ENCODE data around the gene KIAA1614.
"Not testable (repeated sequence)": the region's sequence is repeated elsewhere in the genome, so short reads cannot be mapped to it uniquely, and the experiment has no call there.

Gene KIAA1614

DNA sequence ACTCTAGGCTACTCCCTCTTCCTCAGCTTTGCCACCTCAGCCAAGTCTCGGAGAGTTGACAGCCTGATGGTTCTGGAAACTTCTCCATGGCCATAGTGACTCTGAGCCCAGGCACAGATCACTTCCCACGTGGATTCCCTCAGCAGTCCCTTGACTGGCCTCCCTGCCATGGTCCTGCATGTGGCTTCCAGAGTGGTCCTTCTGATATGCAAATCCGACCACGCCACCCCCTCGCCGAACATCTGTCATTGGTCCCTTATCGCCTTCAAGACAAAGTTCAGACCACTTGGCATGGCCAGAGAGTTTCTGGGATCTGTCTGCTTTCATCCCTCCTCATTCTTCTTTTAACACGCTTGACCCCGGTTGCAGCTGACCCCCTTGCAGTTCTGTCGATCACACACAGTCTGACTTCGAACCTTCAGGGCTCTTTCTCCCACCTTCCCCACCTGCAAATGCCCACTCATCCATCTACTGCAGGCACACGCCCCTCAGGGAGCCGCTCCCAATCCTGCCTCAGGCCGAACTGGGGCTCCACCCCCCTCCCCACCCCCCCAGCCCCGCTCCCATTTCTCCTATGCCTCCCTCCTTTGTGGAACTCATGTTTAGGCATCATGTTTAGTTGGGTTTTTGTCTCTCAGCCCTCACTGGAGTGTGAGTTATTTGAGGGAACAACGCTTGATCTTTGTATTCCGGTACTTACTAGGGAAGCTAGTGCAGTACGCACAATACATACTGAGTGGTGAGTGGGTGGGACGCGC, 29.0 kb downstream of the KIAA1614 start:
- DNase-seq (ENCODE audit: low spot score): no peak

DNA sequence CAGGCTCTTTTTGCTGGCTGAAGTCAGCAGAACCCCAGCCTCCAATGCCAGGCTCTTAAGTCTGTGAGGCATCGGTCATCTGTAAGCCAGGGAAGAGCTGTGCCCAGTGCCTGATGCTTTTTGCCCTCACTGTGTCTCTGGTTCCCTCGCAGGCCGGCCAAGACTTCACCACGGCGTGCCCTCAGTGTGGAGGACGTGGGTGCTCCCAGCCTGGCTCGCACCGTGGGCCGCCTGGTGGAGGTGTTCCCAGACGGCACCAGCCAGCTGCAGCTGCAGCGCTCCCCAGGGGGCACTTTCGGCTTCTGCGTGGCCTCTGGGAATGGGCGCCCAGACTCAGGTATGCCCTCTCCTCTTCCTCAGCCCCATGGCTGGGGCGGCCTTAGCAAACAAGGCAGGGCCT, 32.5 kb downstream of the KIAA1614 start:
- DNase-seq (ENCODE audit: low spot score): no peak

DNA sequence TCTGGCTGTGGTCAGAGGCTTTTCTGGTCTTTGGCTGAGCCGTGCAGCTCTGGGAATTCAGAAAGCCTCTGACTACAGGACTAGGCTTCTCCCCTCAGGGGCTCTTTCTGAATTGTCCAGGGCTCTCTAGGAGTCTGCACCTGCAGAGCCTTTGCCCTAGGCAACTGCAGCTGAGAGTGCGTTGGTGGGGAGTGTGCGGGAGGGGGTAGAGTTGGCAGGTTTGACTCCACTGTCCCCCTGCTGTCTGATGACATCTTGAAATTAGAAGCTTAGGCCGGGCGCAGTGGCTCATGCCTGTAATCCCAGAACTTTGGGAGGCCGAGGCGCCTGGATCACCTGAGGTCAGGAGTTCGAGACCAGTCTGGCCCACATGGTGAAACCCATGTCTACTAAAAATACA, 32.9 kb downstream of the KIAA1614 start:
- no peak for DNase-seq (ENCODE audit: low spot score)

DNA sequence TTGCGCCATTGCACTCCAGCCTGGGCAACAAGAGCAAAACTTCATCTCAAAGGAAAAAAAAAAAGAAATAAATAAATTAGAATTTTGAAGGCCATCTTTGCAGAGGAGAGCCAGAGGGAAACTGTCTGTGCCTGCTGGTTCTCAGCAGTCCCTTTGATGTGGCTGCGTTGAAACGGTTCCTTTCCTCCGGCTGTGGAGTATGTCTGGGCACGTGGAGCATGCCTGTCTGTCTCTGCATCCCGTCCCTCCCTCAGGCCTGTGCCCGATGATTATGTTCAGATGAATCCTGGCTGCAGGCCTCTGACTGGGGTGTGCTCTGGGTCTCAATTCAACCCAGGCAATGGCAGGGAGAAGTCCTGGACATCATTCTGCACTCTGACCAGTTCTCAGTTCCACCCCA, 33.4 kb downstream of the KIAA1614 start:
- DNase-seq (ENCODE audit: low spot score): no peak

DNA sequence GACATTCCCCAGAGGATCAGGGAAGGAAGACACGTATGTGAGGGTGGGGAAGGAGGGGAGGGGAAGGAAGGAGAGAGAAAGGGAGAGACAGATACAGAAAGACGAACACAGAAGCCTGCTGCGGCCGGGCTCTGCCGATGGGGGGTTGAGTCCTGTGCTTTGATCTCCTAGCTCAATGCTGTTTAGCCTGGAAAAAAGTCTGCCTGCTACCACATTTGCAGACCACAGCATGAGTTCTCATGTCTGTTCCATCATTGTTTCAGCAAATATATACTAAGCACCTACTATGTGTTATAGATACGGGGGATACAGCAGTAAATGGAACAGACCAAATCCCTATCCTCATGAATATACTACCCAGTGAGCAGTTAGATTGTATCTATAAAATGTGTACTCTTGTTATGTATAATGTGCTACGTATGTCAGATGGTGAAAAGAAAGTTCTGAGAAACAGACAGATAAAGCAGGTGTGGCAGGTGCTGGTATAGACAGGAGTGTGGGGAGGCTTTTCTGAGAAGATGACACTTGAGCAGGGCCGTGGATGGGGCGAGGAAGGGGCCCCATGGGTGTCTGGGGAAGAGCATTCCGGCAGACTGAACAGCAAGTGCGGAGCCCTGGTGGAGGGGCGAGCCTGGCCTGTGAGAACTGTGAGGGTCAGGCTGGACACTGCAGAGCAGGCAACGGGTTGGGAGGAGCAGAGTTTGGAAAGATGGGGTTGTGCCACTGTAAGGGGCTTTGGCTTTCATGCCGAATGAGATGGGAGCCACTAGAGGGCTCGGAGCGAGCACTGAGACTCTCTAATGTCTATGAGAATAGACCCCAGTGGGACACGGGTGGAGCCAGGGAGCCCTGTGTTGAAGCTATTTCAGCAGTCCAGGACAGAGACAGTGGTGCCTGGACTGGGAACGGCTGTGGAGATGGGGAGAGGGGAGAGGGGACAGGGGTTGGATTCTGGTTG, 34.1 kb downstream of the KIAA1614 start:
- DNase-seq (ENCODE audit: low spot score): no peak

DNA sequence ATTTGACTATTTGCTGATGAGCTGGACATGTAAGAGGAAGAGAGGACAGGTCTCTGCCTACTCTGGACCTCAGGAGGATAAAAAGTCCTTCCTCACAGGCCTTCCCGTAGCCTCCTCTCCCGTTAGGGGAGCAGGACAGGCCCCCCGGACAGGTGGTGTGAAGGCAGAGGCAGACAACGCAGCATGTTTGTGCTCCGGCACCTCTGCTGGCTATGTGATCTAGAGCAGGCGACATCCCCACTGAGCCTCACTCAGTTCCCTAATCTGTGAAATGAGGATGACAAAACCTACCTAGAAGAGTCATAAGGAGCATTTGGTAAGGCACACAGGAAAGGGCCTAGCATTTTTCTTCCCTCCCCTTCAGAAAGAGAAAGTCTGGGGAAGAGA, 34.8 kb downstream of the KIAA1614 start:
- DNase-seq (ENCODE audit: low spot score): no peak

DNA sequence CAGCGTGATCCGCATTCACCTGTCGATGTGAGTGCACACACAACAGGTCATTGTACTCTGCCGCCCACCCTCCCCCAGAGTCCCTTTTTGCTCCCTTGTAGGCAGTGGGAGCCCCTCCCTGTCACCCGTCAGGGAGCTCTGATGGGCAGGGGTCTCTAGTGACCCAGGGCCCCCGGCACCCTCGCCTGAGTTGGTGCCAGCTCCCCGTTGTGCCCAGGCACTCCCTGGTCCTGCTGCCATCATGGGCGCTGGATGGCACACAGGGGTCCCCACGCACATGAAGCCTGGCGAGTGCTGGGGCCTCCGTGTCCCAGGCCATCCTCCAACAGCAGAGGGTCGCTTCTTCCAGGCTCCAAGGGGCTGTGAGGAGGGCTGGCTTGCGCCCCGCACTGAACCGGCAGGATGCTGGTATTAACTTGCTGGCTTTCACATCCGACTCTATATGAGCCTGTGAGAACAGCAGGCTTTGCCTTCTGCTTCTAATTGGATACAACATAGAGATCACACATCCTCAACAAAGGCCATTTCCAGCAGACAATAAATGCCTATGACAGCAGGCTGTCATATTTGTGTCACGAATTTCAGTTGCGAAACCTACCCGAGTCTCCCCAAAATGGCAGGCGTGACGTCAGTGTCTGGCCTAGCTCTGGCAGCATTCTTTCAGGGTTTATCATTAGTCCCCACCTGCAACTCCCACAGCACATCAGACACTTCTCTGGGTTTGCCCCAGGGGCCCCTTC, 35.4 kb downstream of the KIAA1614 start:
- no peak for DNase-seq (ENCODE audit: low spot score)

DNA sequence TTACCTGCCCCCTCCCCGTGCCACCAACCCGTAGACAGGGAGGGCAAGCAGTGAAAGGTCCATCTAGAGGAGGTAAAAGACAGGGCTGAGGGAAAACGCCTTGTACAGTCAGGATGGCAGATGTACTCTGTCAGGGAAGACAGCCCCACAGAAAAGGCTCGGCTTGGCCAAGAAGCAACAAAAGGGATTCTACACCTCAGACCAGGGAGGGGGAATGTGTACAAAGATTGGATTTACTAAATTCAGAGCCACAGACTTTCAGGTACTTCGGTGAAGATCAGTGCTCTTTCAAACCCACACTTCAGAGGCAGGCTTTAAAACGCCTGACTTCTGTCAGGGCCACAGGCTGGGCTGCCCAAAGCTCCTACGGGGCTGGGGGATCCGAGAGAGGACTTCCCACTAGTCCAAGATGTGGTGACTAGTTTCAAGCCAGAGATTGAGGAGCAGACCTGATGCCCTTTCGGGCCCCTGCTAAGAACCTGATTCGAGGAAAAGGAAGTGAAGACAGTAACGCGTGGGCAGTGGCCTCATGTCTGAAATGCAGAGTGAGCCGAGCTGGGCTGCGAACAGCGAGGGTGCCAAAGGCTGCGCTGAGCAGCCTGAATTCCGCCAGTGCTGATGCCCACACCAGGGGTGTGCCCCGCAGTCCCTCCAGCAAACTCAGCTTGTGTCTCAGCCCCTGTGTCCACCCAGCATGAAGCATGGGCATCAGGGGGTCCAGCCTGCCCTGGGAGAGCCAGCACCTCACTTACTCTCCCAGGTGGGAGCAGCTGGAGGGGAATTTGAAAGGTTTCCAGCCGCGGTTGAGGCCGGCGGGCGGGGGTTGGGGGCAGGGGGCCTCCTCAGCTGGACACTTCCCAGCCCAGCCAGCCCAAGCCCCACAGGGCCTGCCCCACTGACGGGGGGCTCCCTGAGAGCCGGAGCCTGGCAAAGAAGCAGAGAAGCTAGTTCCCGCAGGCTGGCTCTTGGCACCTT, 36.2 kb downstream of the KIAA1614 start:
- no peak for DNase-seq (ENCODE audit: low spot score)

DNA sequence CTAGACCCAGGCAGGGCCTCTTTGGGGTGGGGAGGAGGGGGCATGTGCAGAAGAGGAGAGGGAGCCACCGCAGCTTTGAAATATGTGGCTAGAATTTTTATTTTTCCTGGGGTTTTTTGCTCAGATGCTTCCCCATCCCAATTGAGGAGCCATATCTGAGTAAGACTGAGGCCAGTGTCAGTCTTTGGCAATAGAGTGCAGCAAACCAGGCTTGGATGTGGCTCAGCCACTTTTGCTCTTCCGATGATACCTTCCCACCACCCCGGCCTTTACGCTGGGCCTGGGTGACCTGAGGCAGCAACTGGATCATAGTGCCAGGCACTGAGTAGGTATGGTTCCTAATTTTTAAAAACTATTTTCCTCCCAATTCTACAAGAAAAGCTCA, 36.9 kb downstream of the KIAA1614 start:
- no peak for DNase-seq (ENCODE audit: low spot score)

DNA sequence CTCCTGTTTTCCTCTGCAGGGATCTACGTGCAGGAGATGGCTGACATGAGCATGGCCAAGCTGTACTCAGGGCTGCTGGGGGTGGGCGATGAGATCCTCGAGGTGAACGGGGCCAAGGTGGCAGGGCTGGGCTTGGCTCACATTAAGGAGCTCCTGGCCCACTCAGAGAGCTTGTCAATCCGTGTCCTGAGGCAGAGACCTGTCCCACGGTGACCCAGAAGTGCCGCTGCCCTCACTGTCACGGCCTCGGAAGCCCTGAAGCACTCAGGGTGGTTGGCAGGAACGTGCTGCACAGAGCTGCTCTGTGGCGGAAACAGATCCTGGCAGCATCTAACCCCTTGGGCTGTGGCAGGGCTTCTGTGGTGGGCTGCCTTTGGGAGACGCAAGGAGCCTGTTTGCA, 37.6 kb downstream of the KIAA1614 start:
- no peak for DNase-seq (ENCODE audit: low spot score)

DNA sequence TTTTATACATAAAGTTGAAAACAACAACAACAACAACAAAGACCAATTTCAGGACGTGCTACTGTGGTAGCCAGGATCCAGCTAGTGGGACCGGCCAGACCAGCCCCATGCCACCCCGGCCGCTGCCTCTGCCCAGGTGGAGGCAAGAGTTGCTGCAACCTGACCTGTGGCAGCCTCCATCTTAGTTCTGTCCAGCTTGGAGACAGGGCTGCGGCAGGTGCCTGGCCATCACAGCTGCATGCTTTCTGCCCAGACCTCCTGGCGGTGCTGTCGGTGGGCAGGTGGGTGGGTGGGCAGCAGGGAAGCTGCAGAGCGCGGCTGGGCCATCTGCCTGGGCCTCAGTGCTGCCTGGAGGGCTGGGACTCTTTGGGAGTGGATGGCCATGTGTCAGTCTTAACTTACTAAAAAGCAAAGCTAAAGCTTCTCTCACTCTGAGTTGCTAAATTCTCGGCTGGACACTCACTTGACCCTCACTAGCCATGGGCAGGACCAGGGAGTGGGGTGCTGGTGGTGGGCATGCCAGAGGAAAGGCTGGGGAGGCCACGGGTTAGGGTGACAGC, 38.6 kb downstream of the KIAA1614 start:
- DNase-seq (ENCODE audit: low spot score): no peak

DNA sequence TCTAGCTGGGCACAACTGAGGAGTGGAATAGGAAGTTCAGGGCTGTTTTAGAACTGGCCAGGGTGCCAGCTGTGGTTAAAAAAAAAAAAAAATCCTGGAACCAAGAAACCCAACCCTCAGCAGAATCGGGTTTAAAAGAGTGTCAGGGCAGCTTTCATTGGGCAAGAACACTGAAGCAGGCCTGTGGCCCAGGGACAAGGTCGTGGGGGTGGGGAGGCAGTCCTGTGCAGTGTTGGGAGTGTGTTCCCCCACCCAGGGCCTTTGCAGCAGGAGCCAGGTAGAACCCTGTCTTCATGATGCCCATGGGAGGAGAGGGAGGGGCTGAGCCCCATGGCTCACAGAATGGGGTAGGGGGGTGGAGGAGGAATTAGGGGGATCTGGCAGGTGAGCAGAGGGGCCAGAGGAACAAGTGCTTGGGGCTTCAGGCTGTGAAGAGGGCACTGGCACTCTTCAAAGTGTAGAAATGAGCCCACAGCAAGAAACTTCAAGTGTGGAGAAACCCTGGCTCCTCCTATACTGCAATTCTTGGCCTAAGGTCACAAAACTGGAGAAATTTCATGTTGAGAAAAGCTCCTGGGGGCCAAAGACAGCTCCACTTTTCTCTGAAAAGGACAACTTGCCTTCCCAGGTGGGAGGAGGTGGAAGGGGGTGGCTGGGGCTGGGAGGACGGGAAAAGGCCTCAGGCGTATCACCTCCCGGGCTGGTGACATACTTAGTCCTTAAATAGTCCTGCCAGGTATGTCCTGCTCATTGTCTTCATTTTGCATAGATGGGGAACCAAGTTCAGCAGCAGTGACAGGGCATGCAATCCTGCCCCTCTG, 39.3 kb downstream of the KIAA1614 start:
- no peak for DNase-seq (ENCODE audit: low spot score)

DNA sequence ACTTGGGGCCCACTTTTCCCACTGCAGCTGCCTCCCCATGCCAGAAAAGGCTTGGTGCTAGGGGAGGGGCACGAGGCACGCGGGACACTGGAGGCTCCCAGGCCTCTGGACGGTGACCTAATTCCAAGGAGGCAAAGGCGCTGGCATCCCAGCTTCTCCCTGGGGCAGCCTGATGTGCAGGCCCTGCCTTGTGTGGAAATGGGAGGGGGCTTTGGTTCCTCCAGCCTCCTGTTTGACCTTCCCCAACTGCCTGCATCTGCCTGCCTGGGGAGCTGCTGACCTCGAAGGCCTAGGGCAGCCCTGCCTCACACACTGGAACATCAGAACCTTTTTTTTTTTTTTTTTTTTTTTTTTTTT, 39.9 kb downstream of the KIAA1614 start:
- DNase-seq (ENCODE audit: low spot score): no peak

DNA sequence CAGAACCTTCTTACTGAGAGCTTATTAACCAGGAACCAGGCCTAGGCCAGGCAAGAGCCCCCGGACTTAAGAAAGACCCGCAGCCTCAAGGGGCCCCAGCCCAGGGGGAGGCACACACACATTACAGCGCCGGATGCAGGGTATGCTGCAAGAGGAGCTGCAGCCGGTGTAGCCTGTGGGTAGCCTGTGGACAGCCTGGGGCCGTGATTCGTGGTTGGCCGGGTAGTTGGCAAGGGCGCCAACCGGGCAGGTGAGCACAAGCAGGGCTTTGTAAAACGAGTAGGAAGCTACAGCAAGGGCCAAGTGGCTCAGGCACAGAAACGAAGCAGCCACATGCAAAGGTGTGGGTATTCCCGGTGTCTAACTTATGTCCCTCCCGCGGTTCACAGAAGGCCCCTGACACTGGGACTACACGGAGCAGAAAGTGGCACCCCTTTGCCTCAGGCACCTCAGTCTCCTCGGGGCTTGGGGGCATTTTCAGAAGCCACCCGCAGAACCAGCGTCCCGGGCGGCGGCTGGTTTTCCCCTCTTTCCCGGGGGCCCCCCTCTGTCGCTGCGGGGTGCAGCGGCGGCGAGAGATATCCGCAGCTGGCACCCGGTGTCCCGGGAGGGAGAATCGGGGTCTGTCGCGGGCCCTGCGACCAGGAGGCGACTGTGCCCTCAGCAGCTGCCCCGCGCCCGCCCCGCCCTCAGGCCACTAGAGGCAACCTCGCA, 40.8 kb downstream of the KIAA1614 start:
- no peak for DNase-seq (ENCODE audit: low spot score)

DNA sequence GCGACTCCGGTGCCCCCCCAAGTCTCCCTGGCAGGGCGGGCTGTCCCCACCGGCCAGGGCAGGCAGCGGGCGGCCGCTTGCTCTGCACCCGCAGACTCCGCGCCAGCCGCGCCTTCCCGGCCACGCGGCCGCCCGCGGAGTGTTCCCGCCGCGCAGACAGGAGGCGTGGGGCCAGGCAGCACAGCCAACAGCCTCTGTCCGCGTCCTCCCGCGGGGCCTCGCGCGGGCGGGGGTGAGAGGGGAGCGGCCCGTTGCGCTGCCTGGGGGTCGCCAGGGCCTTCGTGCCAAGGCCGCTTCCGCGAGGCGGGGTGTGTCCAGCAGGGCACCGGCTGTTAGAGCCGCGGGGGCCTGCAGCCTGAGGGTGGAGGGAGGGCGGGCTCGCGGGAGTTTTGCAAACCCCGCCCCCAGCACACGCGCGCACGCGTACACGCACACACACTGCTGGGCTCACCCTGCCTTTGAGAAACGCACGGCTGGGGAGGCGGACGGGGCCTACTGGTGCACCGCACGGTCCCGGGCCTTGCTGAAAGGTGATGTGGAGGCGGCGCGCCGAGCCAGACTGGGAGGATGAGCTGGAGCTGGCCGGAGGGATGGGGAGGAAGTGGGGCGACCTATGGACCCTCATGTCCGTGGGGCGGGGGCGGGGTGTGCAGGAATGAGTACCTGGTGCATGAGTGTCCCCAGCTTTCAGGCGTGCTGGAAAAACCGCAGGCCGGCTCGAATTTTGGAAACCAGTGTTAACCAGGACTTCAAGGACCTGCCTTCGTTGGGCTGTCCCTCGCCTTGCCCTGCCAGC, 41.5 kb downstream of the KIAA1614 start:
- DNase-seq (ENCODE audit: low spot score): peak; percentile 79

DNA sequence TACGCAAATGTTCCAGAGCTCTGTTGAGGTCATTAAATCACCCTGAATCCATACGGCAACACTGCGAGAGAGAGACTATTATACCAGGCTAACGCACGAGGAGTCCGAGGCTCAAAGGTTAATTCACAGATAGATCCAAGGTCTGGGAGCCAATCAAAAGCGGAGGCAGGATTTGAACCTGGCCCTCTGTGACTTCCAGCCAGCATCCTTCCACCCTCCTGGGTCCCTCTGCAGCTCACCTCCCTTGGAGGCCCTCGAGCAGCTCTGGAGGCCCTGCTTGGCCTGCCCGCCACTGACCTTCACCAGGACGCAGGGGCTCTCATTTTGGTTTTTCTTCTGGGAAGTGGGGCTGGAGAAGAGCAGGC, 42.1 kb downstream of the KIAA1614 start:
- DNase-seq (ENCODE audit: low spot score): no peak

DNA sequence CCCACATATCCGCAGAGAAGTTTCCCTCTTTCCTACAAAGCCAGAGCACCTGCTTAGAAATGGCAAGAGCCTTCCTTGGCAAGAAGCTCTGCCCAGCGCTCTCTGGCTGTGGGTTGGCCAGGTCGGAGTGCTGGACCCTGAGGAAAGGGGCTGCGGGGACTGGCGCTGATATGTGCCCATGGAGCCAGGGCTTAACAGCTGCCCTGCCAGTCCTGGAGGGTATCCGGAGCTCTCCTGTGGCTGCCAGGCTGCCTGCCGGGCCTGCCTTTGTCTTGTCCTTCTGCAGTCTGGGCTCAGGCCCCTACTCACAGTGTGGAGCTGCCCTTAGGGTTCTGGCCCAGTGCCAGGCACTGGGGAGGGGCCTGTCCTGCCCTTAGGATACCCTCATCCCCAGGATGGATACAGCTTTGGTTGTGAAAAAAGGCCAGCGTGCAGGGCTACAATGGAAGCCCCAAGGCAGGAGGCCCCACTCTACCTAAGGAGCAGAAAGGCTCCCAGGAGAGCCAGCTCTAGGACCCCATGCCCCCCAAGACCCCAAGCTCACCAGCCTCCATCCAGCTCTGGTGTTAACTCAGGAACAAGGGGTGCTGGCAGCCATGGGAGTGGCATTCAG, 43.4 kb downstream of the KIAA1614 start:
- DNase-seq (ENCODE audit: low spot score): no peak

DNA sequence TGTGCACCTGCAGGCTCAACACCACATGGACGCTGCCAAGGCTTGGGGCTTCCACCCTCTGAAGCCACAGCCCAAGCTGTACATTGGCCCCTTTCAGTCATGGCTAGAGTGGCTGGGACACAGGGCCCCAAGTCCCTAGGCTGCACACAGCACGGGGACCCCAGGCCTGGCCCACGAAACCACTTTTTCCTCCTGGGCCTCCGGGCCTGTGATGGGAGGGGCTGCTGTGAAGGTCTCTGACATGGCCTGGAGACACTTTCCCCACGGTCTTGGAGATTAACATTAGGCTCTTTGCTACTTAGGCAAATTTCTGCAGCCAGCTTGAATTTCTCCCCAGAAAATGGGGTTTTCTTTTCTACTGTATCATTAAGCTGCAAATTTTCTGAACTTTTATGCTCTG, 46.9 kb downstream of the KIAA1614 start:
- not testable (repeated sequence) for DNase-seq (ENCODE audit: low spot score)
